ENCODE data around the gene IL12RB1. TPM values are rescaled to one million over a fixed set of nuclear protein-coding genes. Genes with fewer than 3 reads are reported as not detected.

Gene IL12RB1
- total and polyA plus RNA-seq, 2 of the 13 experiments (the other 11 are each of a cell fraction or from before 2014, with no cell fraction given): 0.03 to 0.04 TPM

DNA sequence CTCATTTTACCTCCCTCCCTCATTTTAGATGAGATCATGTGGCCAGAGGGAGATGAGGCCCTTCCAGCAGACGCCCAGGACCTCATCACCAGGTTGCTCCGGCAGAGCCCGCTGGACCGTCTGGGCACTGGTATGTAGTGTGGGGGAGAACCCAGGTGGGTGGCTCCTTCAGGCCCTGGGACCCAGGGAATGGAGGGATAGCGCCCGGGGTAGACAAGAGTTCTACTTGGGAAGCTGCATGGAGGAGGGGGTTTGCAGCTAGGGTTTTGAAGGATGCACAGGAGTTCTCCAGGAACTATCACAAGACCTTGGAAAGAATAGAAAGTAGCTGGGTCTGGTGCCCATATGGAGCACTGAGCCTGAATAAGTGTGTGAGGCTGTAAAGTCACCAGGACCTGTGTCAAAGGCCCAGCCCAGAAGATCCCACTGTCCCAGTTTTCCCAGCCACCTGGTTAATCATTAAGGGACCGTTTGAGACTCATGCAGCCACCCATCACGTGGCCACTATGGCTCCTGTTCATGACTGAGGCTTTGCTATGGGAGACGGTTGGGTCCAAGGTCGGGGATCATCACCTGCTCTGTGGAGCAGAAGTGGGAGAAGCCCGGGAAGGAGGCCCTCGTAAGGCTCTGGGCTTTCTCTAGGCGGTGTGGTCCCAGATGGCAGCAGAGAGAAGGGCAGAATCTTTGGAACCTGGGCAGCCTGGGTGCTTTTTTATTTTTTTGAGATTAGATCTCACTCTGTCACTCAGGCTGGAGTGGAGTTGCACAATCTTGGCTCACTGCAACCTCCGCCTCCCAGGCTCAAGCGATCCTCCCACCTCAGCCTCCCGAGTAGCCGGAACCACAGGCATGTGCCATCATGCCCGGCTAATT, 49.2 kb upstream of the IL12RB1 start (continued):
- TF ChIP-seq, protein P1, sequence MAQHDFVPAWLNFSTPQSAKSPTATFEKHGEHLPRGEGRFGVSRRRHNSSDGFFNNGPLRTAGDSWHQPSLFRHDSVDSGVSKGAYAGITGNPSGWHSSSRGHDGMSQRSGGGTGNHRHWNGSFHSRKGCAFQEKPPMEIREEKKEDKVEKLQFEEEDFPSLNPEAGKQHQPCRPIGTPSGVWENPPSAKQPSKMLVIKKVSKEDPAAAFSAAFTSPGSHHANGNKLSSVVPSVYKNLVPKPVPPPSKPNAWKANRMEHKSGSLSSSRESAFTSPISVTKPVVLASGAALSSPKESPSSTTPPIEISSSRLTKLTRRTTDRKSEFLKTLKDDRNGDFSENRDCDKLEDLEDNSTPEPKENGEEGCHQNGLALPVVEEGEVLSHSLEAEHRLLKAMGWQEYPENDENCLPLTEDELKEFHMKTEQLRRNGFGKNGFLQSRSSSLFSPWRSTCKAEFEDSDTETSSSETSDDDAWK (CRISPR knock-in tag; IDR thresholded peaks at IDR 0.05): no peak
- no peak for TF ChIP-seq GTF3A (CRISPR knock-in tag; conservative IDR thresholded peaks at IDR 0.05)
- no peak for TF ChIP-seq ZNF3 (CRISPR knock-in tag; IDR thresholded peaks at IDR 0.05)
- no peak for TF ChIP-seq NBN (conservative IDR thresholded peaks at IDR 0.05)
- TF ChIP-seq MTF2 (CRISPR knock-in tag; IDR thresholded peaks at IDR 0.05; ENCODE audit: borderline replicate concordance): no peak
- TF ChIP-seq ARNT2 (CRISPR knock-in tag; IDR thresholded peaks at IDR 0.05; ENCODE audit: low read depth): 0 out of 2 replicates have a peak, but pooled peaks have one; percentile 37
- TF ChIP-seq SNRNP70 (IDR thresholded peaks at IDR 0.05; ENCODE audit: low read depth, low read length): no peak
- TF ChIP-seq, protein P2, sequence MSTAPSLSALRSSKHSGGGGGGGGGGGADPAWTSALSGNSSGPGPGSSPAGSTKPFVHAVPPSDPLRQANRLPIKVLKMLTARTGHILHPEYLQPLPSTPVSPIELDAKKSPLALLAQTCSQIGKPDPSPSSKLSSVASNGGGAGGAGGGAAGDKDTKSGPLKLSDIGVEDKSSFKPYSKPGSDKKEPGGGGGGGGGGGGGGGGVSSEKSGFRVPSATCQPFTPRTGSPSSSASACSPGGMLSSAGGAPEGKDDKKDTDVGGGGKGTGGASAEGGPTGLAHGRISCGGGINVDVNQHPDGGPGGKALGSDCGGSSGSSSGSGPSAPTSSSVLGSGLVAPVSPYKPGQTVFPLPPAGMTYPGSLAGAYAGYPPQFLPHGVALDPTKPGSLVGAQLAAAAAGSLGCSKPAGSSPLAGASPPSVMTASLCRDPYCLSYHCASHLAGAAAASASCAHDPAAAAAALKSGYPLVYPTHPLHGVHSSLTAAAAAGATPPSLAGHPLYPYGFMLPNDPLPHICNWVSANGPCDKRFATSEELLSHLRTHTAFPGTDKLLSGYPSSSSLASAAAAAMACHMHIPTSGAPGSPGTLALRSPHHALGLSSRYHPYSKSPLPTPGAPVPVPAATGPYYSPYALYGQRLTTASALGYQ (CRISPR knock-in tag; IDR thresholded peaks at IDR 0.05): peak; percentile 80
- peak; percentile 76; the same call in 1 of the 2 replicates for TF ChIP-seq ZNF788 (CRISPR knock-in tag; IDR thresholded peaks at IDR 0.05; ENCODE audit: borderline replicate concordance)
- no peak; the same call in 1 of the 2 replicates for TF ChIP-seq NFYC (CRISPR knock-in tag; IDR thresholded peaks at IDR 0.05)
- TF ChIP-seq ZNF343 (CRISPR knock-in tag; IDR thresholded peaks at IDR 0.05): no peak
- TF ChIP-seq SRSF9 (IDR thresholded peaks at IDR 0.05; ENCODE audit: borderline replicate concordance, insufficient read depth, low read depth, low read length, poor library complexity, severe bottlenecking): no peak
- TF ChIP-seq SIX1 (CRISPR knock-in tag; IDR thresholded peaks at IDR 0.05; ENCODE audit: borderline replicate concordance): no peak
- no peak for TF ChIP-seq SP2 (CRISPR knock-in tag; IDR thresholded peaks at IDR 0.05)
- TF ChIP-seq SRSF4 (IDR thresholded peaks at IDR 0.05; ENCODE audit: low read depth, low read length, poor library complexity, severe bottlenecking): no peak
- TF ChIP-seq, protein P3, sequence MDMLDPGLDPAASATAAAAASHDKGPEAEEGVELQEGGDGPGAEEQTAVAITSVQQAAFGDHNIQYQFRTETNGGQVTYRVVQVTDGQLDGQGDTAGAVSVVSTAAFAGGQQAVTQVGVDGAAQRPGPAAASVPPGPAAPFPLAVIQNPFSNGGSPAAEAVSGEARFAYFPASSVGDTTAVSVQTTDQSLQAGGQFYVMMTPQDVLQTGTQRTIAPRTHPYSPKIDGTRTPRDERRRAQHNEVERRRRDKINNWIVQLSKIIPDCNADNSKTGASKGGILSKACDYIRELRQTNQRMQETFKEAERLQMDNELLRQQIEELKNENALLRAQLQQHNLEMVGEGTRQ (IDR thresholded peaks at IDR 0.05; ENCODE audit: low read depth, low read length): peak; percentile 94
- TF ChIP-seq, protein P3 (CRISPR knock-in tag; IDR thresholded peaks at IDR 0.05; ENCODE audit: borderline replicate concordance): peak; percentile 95; the same call in 1 of the 2 replicates
- TF ChIP-seq RARG (CRISPR knock-in tag; IDR thresholded peaks at IDR 0.05; ENCODE audit: low read depth): no peak
- TF ChIP-seq YEATS2 (CRISPR knock-in tag; IDR thresholded peaks at IDR 0.05; ENCODE audit: borderline replicate concordance): peak; percentile 70; the same call in 1 of the 2 replicates
- TF ChIP-seq, protein P4, sequence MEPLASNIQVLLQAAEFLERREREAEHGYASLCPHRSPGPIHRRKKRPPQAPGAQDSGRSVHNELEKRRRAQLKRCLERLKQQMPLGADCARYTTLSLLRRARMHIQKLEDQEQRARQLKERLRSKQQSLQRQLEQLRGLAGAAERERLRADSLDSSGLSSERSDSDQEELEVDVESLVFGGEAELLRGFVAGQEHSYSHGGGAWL (CRISPR knock-in tag; IDR thresholded peaks at IDR 0.05): no peak; the same call in none of the 2 replicates
- no peak for TF ChIP-seq SYNCRIP (IDR thresholded peaks at IDR 0.05; ENCODE audit: insufficient read depth, low read depth, low read length)
- TF ChIP-seq ZKSCAN1 (IDR thresholded peaks at IDR 0.05; ENCODE audit: low read length): no peak
